GM18498 (cell line): ENCODE data around the gene EXPH5.

Experiments
- ATAC-seq: cut with Tn5 transposase; IDR thresholded peaks from one replicate; pipeline ENCODE4 v1.9.1; 2021; ENCODE audit warnings: mild to moderate bottlenecking, moderate library complexity; ENCODE audit not compliant: unreplicated experiment

Gene EXPH5

GRCh38 chr11:108522318-108522717 lies 71.2 kb downstream of the EXPH5 start:
- no peak for ATAC-seq

GRCh38 chr11:108518581-108518980 lies 75.0 kb downstream of the EXPH5 start:
- no peak for ATAC-seq

GRCh38 chr11:108516125-108516524 lies 77.4 kb downstream of the EXPH5 start:
- no peak for ATAC-seq

- ATAC-seq, result no peak
Measured at GRCh38 chr11:108512708-108513107, 80.9 kb downstream of the EXPH5 start.

DNA sequence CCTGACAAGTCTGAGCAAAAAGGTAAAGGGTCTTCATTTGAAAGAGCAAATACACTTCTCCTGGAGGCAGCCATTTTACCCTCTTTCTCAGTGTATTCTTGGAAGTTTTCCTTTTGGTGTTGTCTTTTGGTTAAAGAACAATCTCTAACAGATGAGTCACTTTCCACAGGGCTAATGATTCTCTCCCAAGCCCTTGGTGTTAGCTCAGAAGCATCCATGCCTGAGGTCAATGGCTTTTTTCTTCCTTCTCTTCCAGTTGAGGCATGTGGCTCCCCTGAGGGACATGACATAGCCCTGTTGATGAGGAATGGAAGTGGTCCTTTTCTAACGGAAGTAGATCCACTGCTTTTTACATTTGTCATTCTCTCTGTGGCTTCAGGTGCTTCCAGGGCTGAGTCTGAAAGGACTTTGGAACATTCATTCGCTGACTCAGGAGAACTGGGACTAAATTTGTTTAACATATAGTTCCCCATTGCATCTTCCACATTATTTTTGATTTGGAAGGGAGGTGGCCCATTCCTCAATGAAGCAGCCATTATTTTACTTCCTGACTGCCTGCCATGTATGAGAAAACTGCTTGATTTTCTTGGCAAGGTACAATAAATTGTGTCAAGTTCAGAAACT lies 81.6 kb downstream of the EXPH5 start:
- ATAC-seq, result no peak

- ATAC-seq, result no peak
Measured at GRCh38 chr11:108508653-108509593, 84.6 kb downstream of the EXPH5 start.

GRCh38 chr11:108501396-108501795 lies 92.2 kb downstream of the EXPH5 start:
- no peak for ATAC-seq

GRCh38 chr11:108500721-108501120 lies 92.8 kb downstream of the EXPH5 start:
- ATAC-seq, result no peak

DNA sequence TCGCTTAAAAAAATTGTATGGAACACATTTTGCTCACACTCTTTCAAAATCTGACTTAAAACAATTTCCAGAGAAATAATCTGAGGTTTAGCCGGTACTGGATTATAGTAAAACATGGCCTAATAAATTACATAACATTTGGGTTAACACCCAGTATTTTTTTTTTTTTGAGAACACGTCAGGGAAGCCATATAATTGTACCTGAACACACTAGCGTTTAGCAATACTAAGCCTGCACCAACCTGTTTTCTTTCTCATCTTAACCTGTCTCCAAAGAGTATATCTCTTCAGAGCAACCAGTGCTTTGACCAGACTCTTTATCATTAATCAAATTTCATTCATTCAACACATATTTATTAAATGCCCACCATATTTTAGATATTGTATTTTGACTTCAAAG lies 93.4 kb downstream of the EXPH5 start:
- no peak for ATAC-seq

- ATAC-seq, result no peak
Measured at GRCh38 chr11:108498816-108499408, 94.7 kb downstream of the EXPH5 start.

DNA sequence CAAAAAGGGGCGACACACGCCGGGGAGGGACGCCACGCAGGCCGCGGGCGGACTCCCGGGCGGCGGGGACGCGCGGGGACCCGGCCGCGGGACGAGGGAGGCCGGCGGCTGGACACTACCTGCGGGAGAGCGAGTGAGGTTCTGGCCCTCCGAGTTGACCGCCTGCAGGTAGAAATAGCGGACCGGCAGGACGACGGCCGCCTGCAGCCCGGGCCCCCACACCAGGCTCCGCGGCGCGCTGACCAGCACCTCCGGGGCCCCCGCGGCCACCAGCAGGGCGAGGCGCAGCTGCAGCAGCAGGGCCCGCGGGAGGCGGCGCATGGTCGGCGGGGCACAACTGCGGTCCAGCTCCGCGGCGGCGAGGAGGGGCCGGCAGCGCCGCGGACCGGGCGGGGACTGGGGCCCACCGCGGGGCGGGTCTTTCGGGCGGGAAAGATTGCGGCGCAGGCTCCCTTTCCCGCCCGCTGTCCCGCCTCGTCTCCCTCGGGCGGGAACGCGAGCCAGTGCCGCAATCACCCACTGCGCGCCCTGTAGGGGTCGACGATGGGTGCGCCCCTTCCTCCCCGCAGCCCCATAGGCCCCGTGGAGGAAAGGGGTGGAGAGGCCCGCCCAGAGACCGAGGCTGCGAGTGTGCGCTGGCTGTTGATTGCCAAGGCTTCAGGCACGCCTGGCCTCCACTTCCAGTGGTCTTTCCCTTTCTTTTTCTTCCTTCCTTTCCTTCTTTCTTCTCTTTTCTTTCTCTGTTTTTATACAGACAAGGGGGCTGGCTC lies 95.3 kb downstream of the EXPH5 start, which contains the start of gene POGLUT3:
Gene POGLUT3 (minus strand): TSS at position 339 of the 770 bp plus-strand sequence. CDS start 18 bp downstream, at position 321.
- ATAC-seq, result peak; percentile 70

DNA sequence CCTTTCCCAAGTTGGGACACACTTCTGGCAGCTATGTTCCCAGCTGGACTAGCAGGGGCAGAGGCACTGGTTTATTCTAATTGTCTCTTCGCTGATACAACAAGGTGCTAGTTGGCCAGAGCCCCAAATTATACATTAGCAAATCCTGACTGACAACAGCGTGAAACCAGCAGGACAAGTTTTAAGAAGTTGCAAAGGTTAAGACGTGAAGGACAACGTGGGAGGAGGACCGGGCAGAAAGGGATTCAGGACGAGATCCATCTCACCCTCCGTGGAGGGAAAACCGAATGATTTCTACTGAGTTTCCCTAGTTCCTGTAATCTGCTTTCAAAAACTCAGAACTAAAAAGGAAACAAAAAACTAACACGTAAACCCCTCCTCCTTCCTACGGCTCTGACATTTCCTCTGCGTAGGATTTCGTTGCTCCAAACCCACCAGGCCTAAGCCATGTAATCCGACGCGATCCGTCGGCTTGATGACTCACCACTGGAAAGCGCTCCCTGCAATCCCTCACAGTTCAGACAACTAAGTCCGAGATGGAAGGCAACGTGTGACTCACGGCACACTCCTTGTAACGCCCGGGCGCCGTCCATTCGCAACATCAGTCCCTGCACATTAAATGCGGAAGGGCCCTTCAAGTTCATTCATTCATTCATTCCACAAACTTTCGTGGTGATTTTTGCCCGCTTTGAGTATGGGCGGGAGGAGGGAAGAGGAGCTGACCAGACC lies 96.1 kb downstream of the EXPH5 start:
- ATAC-seq, result peak; percentile 56

GRCh38 chr11:108496643-108497256 lies 96.8 kb downstream of the EXPH5 start:
- ATAC-seq, result no peak

GRCh38 chr11:108495326-108495725 lies 98.2 kb downstream of the EXPH5 start:
- ATAC-seq, result no peak

DNA sequence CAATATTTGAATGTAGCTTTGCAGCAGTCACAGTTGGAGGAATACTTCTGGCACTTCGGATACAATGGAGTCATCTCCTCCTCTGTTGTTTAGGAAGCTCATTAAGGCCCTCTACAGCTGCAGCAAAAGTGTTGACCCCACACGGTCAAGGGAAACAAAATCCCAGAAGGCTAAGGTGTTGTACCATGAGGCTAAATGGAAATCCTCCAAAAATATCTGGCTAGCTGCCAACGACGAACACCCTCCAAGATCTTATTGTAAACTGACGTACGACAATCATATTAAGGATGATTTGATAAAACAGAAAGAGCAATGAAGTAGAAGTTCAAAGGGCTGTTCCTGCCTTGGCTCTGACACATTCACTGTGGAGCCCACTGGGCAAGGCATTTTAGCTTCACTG lies 99.4 kb downstream of the EXPH5 start:
- no peak for ATAC-seq

GRCh38 chr11:108491936-108492335 lies 101.6 kb downstream of the EXPH5 start:
- no peak for ATAC-seq

- ATAC-seq, result no peak
Measured at GRCh38 chr11:108486828-108487227, 106.7 kb downstream of the EXPH5 start.

GRCh38 chr11:108486331-108486730 lies 107.2 kb downstream of the EXPH5 start:
- no peak for ATAC-seq

- ATAC-seq, result no peak
Measured at GRCh38 chr11:108483163-108483562, 110.4 kb downstream of the EXPH5 start.
